A549 (cell line): ENCODE results near the gene CPED1. TPM values are rescaled to one million over a fixed set of nuclear protein-coding genes. Genes with fewer than 3 reads are reported as not detected.
"Not testable (repeated sequence)": the region's sequence is repeated elsewhere in the genome, so short reads cannot be mapped to it uniquely, and the experiment has no call there.

ENCODE experiments used
- ATAC-seq, 2 experiments: fragments of 200-7000 bp in 1 of 2; fragments of >200 bp in 1 of 2; cut with Nextera tagmentation in 1 of 2; cut with Tn5 transposase in 1 of 2; 3 replicates each; pipeline versions ENCODE4 v1.8.0 to v1.9.1; 2018 to 2020; ENCODE audit warnings: mild to moderate bottlenecking in 1 of 2, moderate library complexity in 1 of 2
- CTCF ChIA-PET: fragments of 300-600 bp; sonication (Branson Sonifier 250); formaldehyde crosslinking; extraction: SDS; loops from one replicate; lab custom pipeline; 2021; ENCODE audit warnings: antibody characterized with exemption, inconsistent platforms; lab: Yijun Ruan, JAX
- POLR2A ChIA-PET: fragments of 350-600 bp; formaldehyde crosslinking; extraction: SDS; loops from one replicate; lab custom pipeline; 2021; ENCODE audit warnings: antibody characterized with exemption, inconsistent platforms; lab: Yijun Ruan, JAX
- DNase-seq, 2 experiments: peaks; one replicate each; pipeline versions ENCODE4 v3.0.0 to v3.0.0-alpha.2; 2011 to 2016; ENCODE audit warnings: low read depth in 1 of 2, low spot score in 1 of 2
- FAIRE-seq: peaks from 2 replicates; lab custom pipeline; 2011; peaks lifted over from hg19 to GRCh38; lab: Jason Lieb, UNC
- H3K27ac ChIP-seq, 2 experiments: fragments of >200 bp; sonication (Bioruptor Twin); formaldehyde crosslinking; 3 replicates each; pipeline ENCODE4 v1.5.1; 2016 to 2017
- H3K4me1 ChIP-seq: fragments of >200 bp; sonication (Bioruptor Twin); formaldehyde crosslinking; 3 replicates; pipeline ENCODE4 v1.6.1; 2016
- H3K4me2 ChIP-seq: fragments of >200 bp; sonication (Bioruptor Twin); formaldehyde crosslinking; 3 replicates; pipeline ENCODE4 v1.6.1; 2016
- H3K4me3 ChIP-seq: fragments of >200 bp; sonication (Bioruptor Twin); formaldehyde crosslinking; 3 replicates; pipeline ENCODE4 v1.5.1; 2016
- H3K9me3 ChIP-seq: fragments of >200 bp; sonication (Bioruptor Twin); formaldehyde crosslinking; 3 replicates; pipeline ENCODE4 v1.6.1; 2016
- BHLHE40 ChIP-seq: IDR thresholded peaks from 2 replicates; pipeline ENCODE4 v1.6.1; 2012; ENCODE audit warnings: low read depth, low read length, inconsistent platforms
- CBX8 ChIP-seq: fragments of 200-600 bp; sonication (generic); IDR thresholded peaks from 2 replicates; pipeline ENCODE4 v1.6.1; 2016
- CEBPB ChIP-seq, 2 experiments: fragments of >200 bp in 1 of 2; sonication (Bioruptor Twin) in 1 of 2; formaldehyde crosslinking in 1 of 2; IDR thresholded peaks; 2 replicates each; pipeline ENCODE4 v1.6.1; 2012 to 2016
- EHF ChIP-seq: fragments of 250-450 bp; sonication (Bioruptor Pico); IDR thresholded peaks from 2 replicates; pipeline ENCODE4 v1.5.0; 2020; ENCODE audit warnings: mild to moderate bottlenecking
- EHMT2 ChIP-seq: fragments of 200-600 bp; sonication (generic); IDR thresholded peaks from 2 replicates; pipeline ENCODE4 v1.6.1; 2016; ENCODE audit warnings: antibody characterized with exemption, low read depth, mild to moderate bottlenecking, moderate library complexity
- EP300 ChIP-seq, 2 experiments: fragments of >200 bp; sonication (Bioruptor Twin); formaldehyde crosslinking; IDR thresholded peaks; 2 replicates in 1 of 2; 3 replicates in 1 of 2; pipeline ENCODE4 v1.6.1; 2016 to 2017
- FOSL2 ChIP-seq, 2 experiments: fragments of 450-650 bp in 1 of 2; fragments of >200 bp in 1 of 2; sonication (Bioruptor Twin) in 1 of 2; formaldehyde crosslinking; IDR thresholded peaks; 2 replicates each; pipeline versions ENCODE4 v1.5.0 to v1.6.1; 2016 to 2020; ENCODE audit warnings: mild to moderate bottlenecking in 1 of 2, moderate library complexity in 1 of 2
- HDAC2 ChIP-seq: fragments of 200-600 bp; sonication (generic); IDR thresholded peaks from 2 replicates; pipeline ENCODE4 v1.6.1; 2016
- HOXB13 ChIP-seq: fragments of 250-450 bp; sonication (Bioruptor Pico); IDR thresholded peaks from 2 replicates; pipeline ENCODE4 v1.5.0; 2020; ENCODE audit warnings: low read depth, mild to moderate bottlenecking, moderate library complexity
- KDM5A ChIP-seq: fragments of 200-600 bp; sonication (generic); IDR thresholded peaks from 2 replicates; pipeline ENCODE4 v1.6.1; 2016; ENCODE audit warnings: antibody characterized with exemption, mild to moderate bottlenecking
- MYC ChIP-seq: IDR thresholded peaks from 2 replicates; pipeline ENCODE4 v1.6.1; 2012; ENCODE audit warnings: mild to moderate bottlenecking, inconsistent platforms, low read length, improper control_type of control experiment, borderline replicate concordance
- RFX5 ChIP-seq: fragments of 450-650 bp; IDR thresholded peaks from 2 replicates; pipeline ENCODE4 v1.7.1; 2014; ENCODE audit warnings: antibody characterized with exemption, mild to moderate bottlenecking, moderate library complexity
- TP53 ChIP-seq: fragments of 250-450 bp; sonication (Bioruptor Pico); IDR thresholded peaks from 2 replicates; pipeline ENCODE4 v1.5.0; 2021; ENCODE audit warnings: mild to moderate bottlenecking, moderate library complexity
- WGBS: methylation state at CpG from one replicate; pipeline ENCODE4 v1.1.6; 2017; ENCODE audit errors: missing lambda C conversion rate; 5-methylcytosine and 5-hydroxymethylcytosine counted together
- polyA plus RNA-seq, 4 experiments: library from polyadenylated mRNA; depleted of rRNA in 3 of 4; stranded (reverse); fragments of >200 nt; fragmentation: RNase III in 1 of 4; extraction: RNeasy Plus Mini Kit Qiagen cat#74134 plus additional on column Dnase treatment in 1 of 4; gene quantifications; 2 replicates in 3 of 4; 3 replicates in 1 of 4; pipeline ENCODE4 v1.2.3, GENCODE V29; 2011 to 2017
- TF ChIP-seq, protein P1 (sequence below): IDR thresholded peaks from 2 replicates; pipeline ENCODE4 v1.6.1; 2012
- TF ChIP-seq, protein P2 (sequence below): fragments of 150-350 bp; IDR thresholded peaks from 2 replicates; pipeline ENCODE4 v1.6.1; 2014; ENCODE audit warnings: low read depth, mild to moderate bottlenecking, low read length
- TF ChIP-seq, protein P3 (sequence below): fragments of 200-600 bp; sonication (generic); IDR thresholded peaks from 2 replicates; pipeline ENCODE4 v1.6.1; 2016; ENCODE audit warnings: antibody characterized with exemption, mild to moderate bottlenecking, moderate library complexity

CPED1 gene
- polyA plus RNA-seq, 2 of the 4 experiments (the other 2 are of a cell fraction): 0.03 TPM; not detected in 1

DNA sequence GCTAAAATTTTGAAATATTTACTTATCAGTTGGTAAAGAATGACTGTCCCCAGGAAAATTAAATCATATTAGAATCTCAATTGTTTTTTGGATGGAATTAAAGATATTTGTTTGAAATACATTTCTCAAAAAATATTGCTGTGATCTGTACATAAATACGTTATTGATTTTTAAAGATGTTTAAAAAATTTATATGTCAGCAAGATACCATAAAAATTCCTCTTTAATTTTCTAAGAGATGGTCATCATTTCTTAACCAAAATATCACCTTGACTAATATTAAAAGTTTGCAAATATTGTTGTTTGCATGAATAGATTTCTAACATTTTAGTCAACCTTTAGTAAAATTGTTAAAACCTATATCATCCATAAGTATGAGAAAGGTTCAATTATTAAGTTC, 192.8 kb downstream of the CPED1 start:
- no peak for ATAC-seq

DNA sequence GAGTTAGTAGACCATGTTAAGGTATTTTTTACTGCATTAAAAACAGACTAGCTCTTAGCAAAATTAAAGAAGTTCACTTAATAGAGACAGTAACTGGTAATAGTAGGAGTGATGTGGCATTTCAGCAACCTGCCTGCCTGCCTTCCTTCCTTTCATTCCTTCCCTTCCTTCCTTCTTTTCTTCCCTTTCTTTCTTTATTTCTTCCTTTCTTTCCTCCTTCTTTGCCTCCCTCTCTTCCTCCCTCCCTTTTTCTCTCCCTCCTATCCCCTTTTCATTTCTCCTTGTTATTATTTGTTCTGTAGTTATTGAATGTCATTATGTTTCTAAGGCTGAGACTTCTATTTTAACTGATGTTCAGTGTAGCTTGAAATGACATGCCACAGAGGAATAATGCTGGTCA, 193.8 kb downstream of the CPED1 start:
- TF ChIP-seq CEBPB (IDR thresholded peaks at IDR 0.05) (no peak), EP300 (IDR thresholded peaks at IDR 0.05) (no peak), CBX8 (no peak), KDM5A (no peak)
- TF ChIP-seq, all 56 proteins: peak for 0
- no peaks in the 10 kb centered on the region for H3K4me1 ChIP-seq
- POLR2A ChIA-PET: no interaction called here
- H3K27ac ChIP-seq: no peak overlapping the region
- ATAC-seq: no peak
- CTCF ChIA-PET: no interaction called here
- no peaks in the 10 kb centered on the region for H3K9me3 ChIP-seq
- FAIRE-seq: no peak
- no peak overlapping the region for H3K4me3 ChIP-seq
- H3K4me2 ChIP-seq: no peak overlapping the region
- no peak for DNase-seq

More for the DNA sequence above, 192.8 kb downstream of the CPED1 start:
- no peak for FAIRE-seq
- no peak for TF ChIP-seq TP53
- TF ChIP-seq, protein P1, sequence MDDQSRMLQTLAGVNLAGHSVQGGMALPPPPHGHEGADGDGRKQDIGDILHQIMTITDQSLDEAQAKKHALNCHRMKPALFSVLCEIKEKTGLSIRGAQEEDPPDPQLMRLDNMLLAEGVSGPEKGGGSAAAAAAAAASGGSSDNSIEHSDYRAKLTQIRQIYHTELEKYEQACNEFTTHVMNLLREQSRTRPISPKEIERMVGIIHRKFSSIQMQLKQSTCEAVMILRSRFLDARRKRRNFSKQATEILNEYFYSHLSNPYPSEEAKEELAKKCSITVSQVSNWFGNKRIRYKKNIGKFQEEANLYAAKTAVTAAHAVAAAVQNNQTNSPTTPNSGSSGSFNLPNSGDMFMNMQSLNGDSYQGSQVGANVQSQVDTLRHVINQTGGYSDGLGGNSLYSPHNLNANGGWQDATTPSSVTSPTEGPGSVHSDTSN: no peak
- no peak for TF ChIP-seq EHMT2
- TF ChIP-seq, protein P2, sequence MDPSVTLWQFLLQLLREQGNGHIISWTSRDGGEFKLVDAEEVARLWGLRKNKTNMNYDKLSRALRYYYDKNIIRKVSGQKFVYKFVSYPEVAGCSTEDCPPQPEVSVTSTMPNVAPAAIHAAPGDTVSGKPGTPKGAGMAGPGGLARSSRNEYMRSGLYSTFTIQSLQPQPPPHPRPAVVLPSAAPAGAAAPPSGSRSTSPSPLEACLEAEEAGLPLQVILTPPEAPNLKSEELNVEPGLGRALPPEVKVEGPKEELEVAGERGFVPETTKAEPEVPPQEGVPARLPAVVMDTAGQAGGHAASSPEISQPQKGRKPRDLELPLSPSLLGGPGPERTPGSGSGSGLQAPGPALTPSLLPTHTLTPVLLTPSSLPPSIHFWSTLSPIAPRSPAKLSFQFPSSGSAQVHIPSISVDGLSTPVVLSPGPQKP: no peak
- TF ChIP-seq, protein P3, sequence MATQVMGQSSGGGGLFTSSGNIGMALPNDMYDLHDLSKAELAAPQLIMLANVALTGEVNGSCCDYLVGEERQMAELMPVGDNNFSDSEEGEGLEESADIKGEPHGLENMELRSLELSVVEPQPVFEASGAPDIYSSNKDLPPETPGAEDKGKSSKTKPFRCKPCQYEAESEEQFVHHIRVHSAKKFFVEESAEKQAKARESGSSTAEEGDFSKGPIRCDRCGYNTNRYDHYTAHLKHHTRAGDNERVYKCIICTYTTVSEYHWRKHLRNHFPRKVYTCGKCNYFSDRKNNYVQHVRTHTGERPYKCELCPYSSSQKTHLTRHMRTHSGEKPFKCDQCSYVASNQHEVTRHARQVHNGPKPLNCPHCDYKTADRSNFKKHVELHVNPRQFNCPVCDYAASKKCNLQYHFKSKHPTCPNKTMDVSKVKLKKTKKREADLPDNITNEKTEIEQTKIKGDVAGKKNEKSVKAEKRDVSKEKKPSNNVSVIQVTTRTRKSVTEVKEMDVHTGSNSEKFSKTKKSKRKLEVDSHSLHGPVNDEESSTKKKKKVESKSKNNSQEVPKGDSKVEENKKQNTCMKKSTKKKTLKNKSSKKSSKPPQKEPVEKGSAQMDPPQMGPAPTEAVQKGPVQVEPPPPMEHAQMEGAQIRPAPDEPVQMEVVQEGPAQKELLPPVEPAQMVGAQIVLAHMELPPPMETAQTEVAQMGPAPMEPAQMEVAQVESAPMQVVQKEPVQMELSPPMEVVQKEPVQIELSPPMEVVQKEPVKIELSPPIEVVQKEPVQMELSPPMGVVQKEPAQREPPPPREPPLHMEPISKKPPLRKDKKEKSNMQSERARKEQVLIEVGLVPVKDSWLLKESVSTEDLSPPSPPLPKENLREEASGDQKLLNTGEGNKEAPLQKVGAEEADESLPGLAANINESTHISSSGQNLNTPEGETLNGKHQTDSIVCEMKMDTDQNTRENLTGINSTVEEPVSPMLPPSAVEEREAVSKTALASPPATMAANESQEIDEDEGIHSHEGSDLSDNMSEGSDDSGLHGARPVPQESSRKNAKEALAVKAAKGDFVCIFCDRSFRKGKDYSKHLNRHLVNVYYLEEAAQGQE: no peak
- no peak for TF ChIP-seq MYC
- no peak for TF ChIP-seq EHF (CRISPR knock-in tag)
- TF ChIP-seq EP300 (IDR thresholded peaks at IDR 0.05): no peak
- no peak for TF ChIP-seq FOSL2 (IDR thresholded peaks at IDR 0.05)
- TF ChIP-seq FOSL2 (CRISPR knock-in tag; IDR thresholded peaks at IDR 0.05): no peak
- no peak overlapping the region for H3K4me3 ChIP-seq
- no peaks in the 10 kb centered on the region for H3K9me3 ChIP-seq
- no peak for DNase-seq
- ChIA-PET POLR2A (no interaction called here), CTCF (no interaction called here)
- no peak overlapping the region for H3K4me2 ChIP-seq
- 5% methylated on average over 1 of the region's 1 CpG for WGBS
- no peaks in the 10 kb centered on the region for H3K4me1 ChIP-seq
- no peak overlapping the region for H3K27ac ChIP-seq

DNA sequence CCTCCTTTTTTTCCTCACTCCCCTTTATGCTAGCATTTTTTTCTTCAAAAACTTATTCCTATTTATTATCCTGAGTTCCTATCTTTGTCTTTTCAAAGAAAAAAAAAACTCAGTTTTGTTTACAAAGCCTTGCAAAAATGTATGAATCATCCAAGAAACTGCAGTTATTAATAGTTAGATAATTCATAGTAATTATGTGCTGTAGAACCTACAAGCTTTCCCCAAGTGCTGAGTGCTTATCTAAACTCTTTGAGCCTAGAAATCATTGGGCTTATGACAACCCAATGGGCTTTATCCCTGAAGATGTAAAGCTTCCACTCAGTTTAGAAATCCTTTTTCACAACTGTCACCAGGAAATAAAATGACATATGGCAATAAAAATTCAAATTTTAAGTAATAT, 194.4 kb downstream of the CPED1 start:
- no peak for FAIRE-seq
- Histone ChIP-seq H3K4me3 (no peak overlapping the region), H3K27ac (no peak overlapping the region), H3K4me2 (no peak overlapping the region), H3K4me1 (no peaks in the 10 kb centered on the region), H3K9me3 (no peaks in the 10 kb centered on the region)
- TF ChIP-seq BHLHE40 (no peak), CEBPB (IDR thresholded peaks at IDR 0.05) (no peak), HOXB13 (CRISPR knock-in tag) (no peak), RFX5 (no peak), TP53 (no peak), HDAC2 (no peak)
- no peak for ATAC-seq
- ChIA-PET POLR2A (no interaction called here), CTCF (no interaction called here)
- no peak for DNase-seq

DNA sequence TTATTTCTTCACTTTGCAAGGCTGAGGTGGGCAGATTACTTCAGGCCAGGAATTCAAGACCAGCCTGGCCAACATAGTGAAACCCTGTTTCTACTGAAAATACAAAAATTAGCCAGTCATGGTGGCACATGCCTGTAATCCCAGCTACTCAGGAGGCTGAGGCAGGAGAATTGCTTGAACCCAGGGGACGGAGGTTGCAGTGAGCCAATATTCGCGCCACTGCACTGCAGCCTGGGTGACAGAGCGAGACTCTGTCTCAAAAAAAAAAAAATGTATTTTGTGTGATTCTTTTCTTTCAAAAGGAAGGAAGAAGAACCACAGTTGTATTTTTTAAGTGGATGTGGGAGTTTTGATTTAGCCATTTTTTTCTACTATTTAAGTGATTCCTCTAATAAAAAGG, 195.4 kb downstream of the CPED1 start:
- H3K9me3 ChIP-seq, H3K4me2 ChIP-seq, ATAC-seq, H3K4me3 ChIP-seq, DNase-seq, POLR2A ChIA-PET, H3K27ac ChIP-seq, H3K4me1 ChIP-seq, FAIRE-seq, CTCF ChIA-PET: not testable (repeated sequence)
- WGBS: 50% methylated on average over 4 of the region's 4 CpGs
